ENCODE measurements around the gene SKA1.
"Not testable (repeated sequence)": the region's sequence is repeated elsewhere in the genome, so short reads cannot be mapped to it uniquely, and the experiment has no call there.

Gene SKA1

DNA sequence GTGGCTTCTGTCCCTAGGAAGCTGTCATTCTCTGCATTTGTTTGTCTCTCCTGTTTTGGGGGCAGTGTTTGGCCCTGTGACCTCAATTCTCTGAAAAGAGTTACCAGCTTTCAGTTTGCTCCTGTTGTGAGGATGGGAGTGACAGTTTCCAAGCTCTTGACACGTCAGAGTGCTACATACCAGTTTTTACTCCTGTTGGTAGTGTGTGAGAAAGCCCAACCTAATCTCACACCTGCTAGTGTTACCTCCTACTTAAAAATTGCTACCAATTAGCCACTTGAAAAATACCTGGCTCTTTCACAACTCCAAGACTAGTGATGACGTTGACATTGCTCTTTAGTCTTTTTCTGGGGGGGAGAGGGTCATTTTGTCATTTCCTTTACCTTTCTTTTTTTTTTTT is 14.1 kb downstream of the SKA1 start:
- Histone ChIP-seq H3K4me1 (ENCODE audit: control insufficient read depth in 2 of 2, insufficient read depth in 2 of 2, low read length in 2 of 2) (no peaks in the 10 kb centered on the region), H3K27ac (ENCODE audit: low read depth in 2 of 2, low read length in 2 of 2) (no peak overlapping the region), H3K36me3 (ENCODE audit: control insufficient read depth in 2 of 2, insufficient read depth in 2 of 2, low read length in 2 of 2) (no peaks in the 10 kb centered on the region), H3K4me3 (ENCODE audit: low read length in 2 of 2) (no peak overlapping the region), H3K27me3 (ENCODE audit: control insufficient read depth in 2 of 2, insufficient read depth in 2 of 2, low read length in 2 of 2) (no peaks in the 10 kb centered on the region), H3K9me3 (ENCODE audit: control insufficient read depth in 2 of 2, low read length in 2 of 2) (no peaks in the 10 kb centered on the region), H3K9ac (ENCODE audit: low read depth in 1 of 2, low read length in 2 of 2) (no peak overlapping the region)

DNA sequence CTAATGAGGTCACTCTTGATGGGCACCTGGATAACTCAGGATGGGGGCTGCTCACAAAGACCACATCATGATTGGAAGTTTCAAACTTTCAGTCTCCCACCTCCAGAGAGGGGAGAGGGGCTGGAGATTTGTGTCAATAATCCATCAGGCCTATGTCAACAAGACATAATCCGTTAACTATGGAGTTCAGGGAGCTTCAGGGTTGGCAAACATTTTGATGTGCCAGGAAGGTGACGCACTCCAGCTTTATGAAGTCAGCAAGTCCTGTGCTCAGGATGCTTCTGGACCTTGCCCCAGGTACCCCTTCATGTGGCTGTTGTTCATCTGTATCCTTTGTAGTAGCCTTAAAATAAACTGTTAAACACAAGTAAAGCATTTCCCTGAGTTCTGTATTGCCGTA is 19.0 kb downstream of the SKA1 start:
- no peaks in the 10 kb centered on the region for H3K4me1 ChIP-seq (ENCODE audit: control insufficient read depth in 2 of 2, insufficient read depth in 2 of 2, low read length in 2 of 2)
- H3K9ac ChIP-seq (ENCODE audit: low read depth in 1 of 2, low read length in 2 of 2) = no peak overlapping the region
- no peaks in the 10 kb centered on the region for H3K27me3 ChIP-seq (ENCODE audit: control insufficient read depth in 2 of 2, insufficient read depth in 2 of 2, low read length in 2 of 2)
- H3K36me3 ChIP-seq (ENCODE audit: control insufficient read depth in 2 of 2, insufficient read depth in 2 of 2, low read length in 2 of 2) = no peaks in the 10 kb centered on the region
- H3K27ac ChIP-seq (ENCODE audit: low read depth in 2 of 2, low read length in 2 of 2) = no peak overlapping the region
- no peaks in the 10 kb centered on the region for H3K9me3 ChIP-seq (ENCODE audit: control insufficient read depth in 2 of 2, low read length in 2 of 2)
- H3K4me3 ChIP-seq (ENCODE audit: low read length in 2 of 2) = no peak overlapping the region

DNA sequence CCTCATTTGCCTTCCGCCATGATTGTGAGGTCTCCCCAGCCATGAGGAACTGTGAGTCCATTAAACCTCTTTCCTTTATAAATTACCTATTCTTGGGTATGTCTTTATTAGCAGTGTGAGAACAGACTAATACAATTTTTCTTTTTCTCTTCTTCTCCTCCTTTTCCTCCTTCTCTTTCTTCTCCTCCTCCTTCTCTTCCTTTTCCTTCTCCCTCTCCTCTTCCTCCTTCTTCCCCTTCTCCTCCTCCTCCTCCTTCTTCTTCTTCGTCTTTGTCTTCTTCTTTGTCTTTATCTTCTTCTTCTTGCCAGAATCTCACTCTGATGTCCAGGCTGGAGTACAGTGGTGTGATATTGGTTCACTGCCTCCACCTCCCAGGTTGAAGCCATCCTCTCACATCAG is 20.2 kb downstream of the SKA1 start:
- Histone ChIP-seq H3K9ac (ENCODE audit: low read depth in 1 of 2, low read length in 2 of 2) (no peak overlapping the region), H3K27ac (ENCODE audit: low read depth in 2 of 2, low read length in 2 of 2) (no peak overlapping the region), H3K4me1 (ENCODE audit: control insufficient read depth in 2 of 2, insufficient read depth in 2 of 2, low read length in 2 of 2) (no peaks in the 10 kb centered on the region), H3K9me3 (ENCODE audit: control insufficient read depth in 2 of 2, low read length in 2 of 2) (no peaks in the 10 kb centered on the region), H3K4me3 (ENCODE audit: low read length in 2 of 2) (no peak overlapping the region), H3K27me3 (ENCODE audit: control insufficient read depth in 2 of 2, insufficient read depth in 2 of 2, low read length in 2 of 2) (no peaks in the 10 kb centered on the region), H3K36me3 (ENCODE audit: control insufficient read depth in 2 of 2, insufficient read depth in 2 of 2, low read length in 2 of 2) (no peaks in the 10 kb centered on the region)

- no peak overlapping the region for H3K4me3 ChIP-seq (ENCODE audit: low read length in 2 of 2)
- H3K9ac ChIP-seq (ENCODE audit: low read depth in 1 of 2, low read length in 2 of 2) = no peak overlapping the region
- no peaks in the 10 kb centered on the region for H3K36me3 ChIP-seq (ENCODE audit: control insufficient read depth in 2 of 2, insufficient read depth in 2 of 2, low read length in 2 of 2)
- H3K27me3 ChIP-seq (ENCODE audit: control insufficient read depth in 2 of 2, insufficient read depth in 2 of 2, low read length in 2 of 2) = no peaks in the 10 kb centered on the region
- H3K4me1 ChIP-seq (ENCODE audit: control insufficient read depth in 2 of 2, insufficient read depth in 2 of 2, low read length in 2 of 2) = no peaks in the 10 kb centered on the region
- H3K27ac ChIP-seq (ENCODE audit: low read depth in 2 of 2, low read length in 2 of 2) = no peak overlapping the region
- no peaks in the 10 kb centered on the region for H3K9me3 ChIP-seq (ENCODE audit: control insufficient read depth in 2 of 2, low read length in 2 of 2)
Observed at GRCh38 chr18:50396005-50396660, 21.3 kb downstream of the SKA1 start.

- Histone ChIP-seq H3K4me1 (ENCODE audit: control insufficient read depth in 2 of 2, insufficient read depth in 2 of 2, low read length in 2 of 2) (no peaks in the 10 kb centered on the region), H3K27me3 (ENCODE audit: control insufficient read depth in 2 of 2, insufficient read depth in 2 of 2, low read length in 2 of 2) (no peaks in the 10 kb centered on the region), H3K27ac (ENCODE audit: low read depth in 2 of 2, low read length in 2 of 2) (no peak overlapping the region), H3K9ac (ENCODE audit: low read depth in 1 of 2, low read length in 2 of 2) (no peak overlapping the region), H3K9me3 (ENCODE audit: control insufficient read depth in 2 of 2, low read length in 2 of 2) (no peaks in the 10 kb centered on the region), H3K4me3 (ENCODE audit: low read length in 2 of 2) (no peak overlapping the region), H3K36me3 (ENCODE audit: control insufficient read depth in 2 of 2, insufficient read depth in 2 of 2, low read length in 2 of 2) (no peaks in the 10 kb centered on the region)
Observed at GRCh38 chr18:50397023-50397422, 22.2 kb downstream of the SKA1 start.

DNA sequence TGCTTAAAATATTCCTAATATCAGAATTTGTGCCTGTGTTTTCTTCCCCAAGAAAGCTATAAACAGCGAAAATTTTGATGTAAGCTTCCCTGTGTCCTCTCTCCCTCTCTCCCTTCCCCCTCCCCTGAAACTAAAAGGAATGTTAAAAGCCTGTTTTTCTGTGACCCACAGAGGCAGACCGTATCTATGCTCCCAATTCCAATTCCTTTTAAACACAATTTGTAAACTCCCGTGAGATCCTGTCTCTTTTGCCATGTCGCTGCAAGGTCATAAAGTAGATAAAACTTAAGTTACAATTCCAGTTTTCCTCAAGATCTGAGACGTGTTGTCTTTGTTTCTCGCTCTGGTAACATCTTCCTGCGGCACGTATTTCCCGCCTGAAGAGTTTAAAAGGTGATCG is 23.3 kb downstream of the SKA1 start:
- Histone ChIP-seq H3K9me3 (ENCODE audit: control insufficient read depth in 2 of 2, low read length in 2 of 2) (no peaks in the 10 kb centered on the region), H3K27ac (ENCODE audit: low read depth in 2 of 2, low read length in 2 of 2) (no peak overlapping the region), H3K4me1 (ENCODE audit: control insufficient read depth in 2 of 2, insufficient read depth in 2 of 2, low read length in 2 of 2) (no peaks in the 10 kb centered on the region), H3K9ac (ENCODE audit: low read depth in 1 of 2, low read length in 2 of 2) (no peak overlapping the region), H3K36me3 (ENCODE audit: control insufficient read depth in 2 of 2, insufficient read depth in 2 of 2, low read length in 2 of 2) (no peaks in the 10 kb centered on the region), H3K27me3 (ENCODE audit: control insufficient read depth in 2 of 2, insufficient read depth in 2 of 2, low read length in 2 of 2) (no peaks in the 10 kb centered on the region), H3K4me3 (ENCODE audit: low read length in 2 of 2) (no peak overlapping the region)

DNA sequence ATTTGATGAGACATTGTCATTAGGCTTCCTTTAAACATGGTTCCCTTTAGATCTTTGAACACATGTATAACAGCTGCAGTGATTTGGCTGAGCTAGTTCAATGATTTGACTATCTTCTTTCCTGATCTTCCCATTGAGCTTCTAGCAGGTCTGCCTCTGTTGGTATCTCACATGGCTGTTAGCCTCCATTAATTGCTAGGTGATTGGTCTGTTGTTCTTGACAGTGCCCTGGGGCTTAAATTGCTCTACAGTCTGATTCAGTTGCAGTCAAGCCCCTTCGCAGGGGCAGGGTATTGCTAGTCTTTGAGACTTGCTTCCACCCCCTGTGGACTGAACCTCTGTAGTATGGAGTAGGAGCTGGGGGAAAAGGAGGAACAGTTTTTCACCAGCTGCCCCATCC is 24.1 kb downstream of the SKA1 start:
- H3K4me3 ChIP-seq (ENCODE audit: low read length in 2 of 2) = no peak overlapping the region
- H3K4me1 ChIP-seq (ENCODE audit: control insufficient read depth in 2 of 2, insufficient read depth in 2 of 2, low read length in 2 of 2) = no peaks in the 10 kb centered on the region
- no peaks in the 10 kb centered on the region for H3K9me3 ChIP-seq (ENCODE audit: control insufficient read depth in 2 of 2, low read length in 2 of 2)
- no peak overlapping the region for H3K27ac ChIP-seq (ENCODE audit: low read depth in 2 of 2, low read length in 2 of 2)
- no peaks in the 10 kb centered on the region for H3K27me3 ChIP-seq (ENCODE audit: control insufficient read depth in 2 of 2, insufficient read depth in 2 of 2, low read length in 2 of 2)
- H3K36me3 ChIP-seq (ENCODE audit: control insufficient read depth in 2 of 2, insufficient read depth in 2 of 2, low read length in 2 of 2) = no peaks in the 10 kb centered on the region
- no peak overlapping the region for H3K9ac ChIP-seq (ENCODE audit: low read depth in 1 of 2, low read length in 2 of 2)

GRCh38 chr18:50399582-50399981 is 24.7 kb downstream of the SKA1 start:
- Histone ChIP-seq H3K36me3 (ENCODE audit: control insufficient read depth in 2 of 2, insufficient read depth in 2 of 2, low read length in 2 of 2) (no peaks in the 10 kb centered on the region), H3K27me3 (ENCODE audit: control insufficient read depth in 2 of 2, insufficient read depth in 2 of 2, low read length in 2 of 2) (no peaks in the 10 kb centered on the region), H3K4me1 (ENCODE audit: control insufficient read depth in 2 of 2, insufficient read depth in 2 of 2, low read length in 2 of 2) (peaks cover 2% of the 10 kb centered on the region in 2 donors), H3K9me3 (ENCODE audit: control insufficient read depth in 2 of 2, low read length in 2 of 2) (no peaks in the 10 kb centered on the region), H3K4me3 (ENCODE audit: low read length in 2 of 2) (no peak overlapping the region), H3K9ac (ENCODE audit: low read depth in 1 of 2, low read length in 2 of 2) (no peak overlapping the region), H3K27ac (ENCODE audit: low read depth in 2 of 2, low read length in 2 of 2) (no peak overlapping the region)

- H3K9ac ChIP-seq (ENCODE audit: low read depth in 1 of 2, low read length in 2 of 2); H3K4me3 ChIP-seq (ENCODE audit: low read length in 2 of 2); H3K9me3 ChIP-seq (ENCODE audit: control insufficient read depth in 2 of 2, low read length in 2 of 2); H3K27me3 ChIP-seq (ENCODE audit: control insufficient read depth in 2 of 2, insufficient read depth in 2 of 2, low read length in 2 of 2); H3K36me3 ChIP-seq (ENCODE audit: control insufficient read depth in 2 of 2, insufficient read depth in 2 of 2, low read length in 2 of 2); H3K4me1 ChIP-seq (ENCODE audit: control insufficient read depth in 2 of 2, insufficient read depth in 2 of 2, low read length in 2 of 2); H3K27ac ChIP-seq (ENCODE audit: low read depth in 2 of 2, low read length in 2 of 2): not testable (repeated sequence)
Observed at GRCh38 chr18:50400438-50400837, 25.6 kb downstream of the SKA1 start.

- H3K27me3 ChIP-seq (ENCODE audit: control insufficient read depth in 2 of 2, insufficient read depth in 2 of 2, low read length in 2 of 2) = peaks cover 0 to 1% of the 10 kb centered on the region in 2 donors
- no peak overlapping the region for H3K4me3 ChIP-seq (ENCODE audit: low read length in 2 of 2)
- H3K36me3 ChIP-seq (ENCODE audit: control insufficient read depth in 2 of 2, insufficient read depth in 2 of 2, low read length in 2 of 2) = no peaks in the 10 kb centered on the region
- H3K4me1 ChIP-seq (ENCODE audit: control insufficient read depth in 2 of 2, insufficient read depth in 2 of 2, low read length in 2 of 2) = peaks cover 3 to 4% of the 10 kb centered on the region in 2 donors
- H3K9me3 ChIP-seq (ENCODE audit: control insufficient read depth in 2 of 2, low read length in 2 of 2) = no peaks in the 10 kb centered on the region
- H3K27ac ChIP-seq (ENCODE audit: low read depth in 2 of 2, low read length in 2 of 2) = no peak overlapping the region
- H3K9ac ChIP-seq (ENCODE audit: low read depth in 1 of 2, low read length in 2 of 2) = no peak overlapping the region
Observed at GRCh38 chr18:50401295-50401694, 26.4 kb downstream of the SKA1 start.

- peaks cover 0 to 1% of the 10 kb centered on the region in 2 donors for H3K27me3 ChIP-seq (ENCODE audit: control insufficient read depth in 2 of 2, insufficient read depth in 2 of 2, low read length in 2 of 2)
- no peak overlapping the region for H3K9ac ChIP-seq (ENCODE audit: low read depth in 1 of 2, low read length in 2 of 2)
Observed at GRCh38 chr18:50401888-50402287, 27.0 kb downstream of the SKA1 start.

More at GRCh38 chr18:50401888-50402287, 27.0 kb downstream of the SKA1 start:
- Histone ChIP-seq H3K36me3 (ENCODE audit: control insufficient read depth in 2 of 2, insufficient read depth in 2 of 2, low read length in 2 of 2) (no peaks in the 10 kb centered on the region), H3K4me3 (ENCODE audit: low read length in 2 of 2) (no peak overlapping the region), H3K4me1 (ENCODE audit: control insufficient read depth in 2 of 2, insufficient read depth in 2 of 2, low read length in 2 of 2) (peaks cover 3 to 4% of the 10 kb centered on the region in 2 donors), H3K27ac (ENCODE audit: low read depth in 2 of 2, low read length in 2 of 2) (no peak overlapping the region), H3K9me3 (ENCODE audit: control insufficient read depth in 2 of 2, low read length in 2 of 2) (no peaks in the 10 kb centered on the region)

Data from mucosa of rectum (tissue), 2 donors.